ENCODE measurements around the gene PRDM16.

PRDM16 gene

DNA sequence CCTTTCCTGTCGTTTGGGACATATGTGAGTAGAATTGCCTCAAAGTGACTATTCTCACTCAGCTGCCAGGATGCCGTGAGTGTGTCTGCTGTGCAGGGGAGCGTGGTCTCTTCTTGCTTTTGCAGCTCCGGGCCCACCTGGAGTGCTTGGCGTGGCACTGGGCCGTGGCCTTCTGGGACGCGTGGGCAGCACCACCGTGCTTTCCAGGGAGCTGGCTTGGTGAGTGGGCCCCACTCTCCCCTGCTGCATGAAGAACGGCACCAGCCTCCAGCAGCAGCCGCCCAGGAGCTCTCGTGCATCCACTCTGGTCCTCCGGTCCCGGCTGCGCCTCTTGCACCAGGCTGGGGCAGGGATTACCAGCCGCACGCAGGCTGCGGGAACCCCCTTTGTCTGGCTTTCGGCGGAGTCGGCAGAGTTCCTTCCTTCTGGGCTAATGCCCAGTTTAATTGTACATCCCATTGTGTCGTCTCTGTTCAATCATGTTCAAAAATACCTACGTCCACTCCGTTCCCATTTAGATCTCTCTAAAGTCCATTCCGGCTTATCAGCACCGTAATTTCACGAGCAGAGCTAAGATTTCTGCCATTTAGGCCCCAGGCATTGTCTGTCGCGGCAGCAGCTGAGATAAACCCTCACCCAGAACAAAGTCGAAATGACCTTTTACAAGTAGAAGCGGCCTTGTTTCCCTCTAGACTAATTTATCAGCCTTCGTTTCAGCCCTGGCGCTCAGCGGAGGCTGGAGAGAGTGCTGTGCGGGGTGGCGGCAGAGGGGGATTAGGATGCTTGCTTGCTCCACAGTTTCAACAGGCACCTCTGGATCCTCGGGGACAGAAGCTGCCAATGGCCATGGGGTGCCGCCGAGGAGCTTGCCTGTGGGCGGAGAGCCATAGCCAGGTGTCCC lies 129.6 kb downstream of the PRDM16 start:
- no peak overlapping the region for H3K4me2 ChIP-seq (ENCODE audit: insufficient read depth, low read length)
- H3K27me3 ChIP-seq (ENCODE audit: insufficient read depth, low read length, poor library complexity) = peaks cover 3% of the 10 kb centered on the region
- no peaks in the 10 kb centered on the region for H3K4me1 ChIP-seq (ENCODE audit: insufficient read depth, low read length)
- no peaks in the 10 kb centered on the region for H4K20me1 ChIP-seq (ENCODE audit: insufficient read depth, low read length)
- no peaks in the 10 kb centered on the region for H3K79me2 ChIP-seq (ENCODE audit: insufficient read depth, low read length)
- no peak overlapping the region for H2AFZ ChIP-seq (ENCODE audit: low read depth, low read length)
- no peak for ATAC-seq (ENCODE audit: insufficient read depth, low read depth)
- TF ChIP-seq EZH2 (IDR thresholded peaks at IDR 0.05; ENCODE audit: borderline replicate concordance, low read depth, low read length, severe bottlenecking) = no peak
- TF ChIP-seq, protein P1, sequence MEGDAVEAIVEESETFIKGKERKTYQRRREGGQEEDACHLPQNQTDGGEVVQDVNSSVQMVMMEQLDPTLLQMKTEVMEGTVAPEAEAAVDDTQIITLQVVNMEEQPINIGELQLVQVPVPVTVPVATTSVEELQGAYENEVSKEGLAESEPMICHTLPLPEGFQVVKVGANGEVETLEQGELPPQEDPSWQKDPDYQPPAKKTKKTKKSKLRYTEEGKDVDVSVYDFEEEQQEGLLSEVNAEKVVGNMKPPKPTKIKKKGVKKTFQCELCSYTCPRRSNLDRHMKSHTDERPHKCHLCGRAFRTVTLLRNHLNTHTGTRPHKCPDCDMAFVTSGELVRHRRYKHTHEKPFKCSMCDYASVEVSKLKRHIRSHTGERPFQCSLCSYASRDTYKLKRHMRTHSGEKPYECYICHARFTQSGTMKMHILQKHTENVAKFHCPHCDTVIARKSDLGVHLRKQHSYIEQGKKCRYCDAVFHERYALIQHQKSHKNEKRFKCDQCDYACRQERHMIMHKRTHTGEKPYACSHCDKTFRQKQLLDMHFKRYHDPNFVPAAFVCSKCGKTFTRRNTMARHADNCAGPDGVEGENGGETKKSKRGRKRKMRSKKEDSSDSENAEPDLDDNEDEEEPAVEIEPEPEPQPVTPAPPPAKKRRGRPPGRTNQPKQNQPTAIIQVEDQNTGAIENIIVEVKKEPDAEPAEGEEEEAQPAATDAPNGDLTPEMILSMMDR (IDR thresholded peaks at IDR 0.05; ENCODE audit: borderline replicate concordance, extremely low read depth, low read length, poor library complexity, severe bottlenecking) = no peak
- H3K4me3 ChIP-seq (ENCODE audit: low read depth in 1 of 2, low read length in 2 of 2) = no peak overlapping the region
- no peak overlapping the region for H3K27ac ChIP-seq (ENCODE audit: low read length)
- no peak for DNase-seq
- no peaks in the 10 kb centered on the region for H3K36me3 ChIP-seq (ENCODE audit: insufficient read depth, low read length)
- H3K9ac ChIP-seq (ENCODE audit: low read depth, low read length) = no peak overlapping the region
- no peaks in the 10 kb centered on the region for H3K9me3 ChIP-seq (ENCODE audit: insufficient read depth, low read length, severe bottlenecking)

DNA sequence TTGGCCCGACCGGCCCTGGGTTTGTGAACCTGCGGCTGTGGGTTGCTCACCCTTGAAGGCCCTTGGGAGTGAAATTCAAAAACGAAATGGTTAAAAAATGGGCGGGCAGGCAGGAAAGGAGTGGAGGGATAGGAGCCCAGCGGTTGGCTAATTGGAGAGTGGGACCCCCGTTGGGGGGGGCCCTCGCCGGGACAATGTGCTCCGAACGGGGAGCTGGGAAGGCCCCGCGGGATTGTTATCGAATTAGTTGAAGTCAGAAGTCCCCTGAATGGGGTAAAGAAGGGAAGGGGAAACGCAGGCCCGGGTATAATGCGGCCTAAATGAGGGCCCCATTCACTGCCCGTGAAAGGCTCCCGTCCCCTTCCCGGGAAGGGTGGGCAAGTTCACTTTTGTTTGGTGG lies 135.7 kb downstream of the PRDM16 start:
- no peak for ATAC-seq (ENCODE audit: insufficient read depth, low read depth)
- Histone ChIP-seq H3K27ac (ENCODE audit: low read length) (no peak overlapping the region), H2AFZ (ENCODE audit: low read depth, low read length) (no peak overlapping the region), H3K4me2 (ENCODE audit: insufficient read depth, low read length) (no peak overlapping the region), H3K4me1 (ENCODE audit: insufficient read depth, low read length) (no peaks in the 10 kb centered on the region), H3K9me3 (ENCODE audit: insufficient read depth, low read length, severe bottlenecking) (no peaks in the 10 kb centered on the region), H4K20me1 (ENCODE audit: insufficient read depth, low read length) (no peaks in the 10 kb centered on the region), H3K9ac (ENCODE audit: low read depth, low read length) (no peak overlapping the region), H3K79me2 (ENCODE audit: insufficient read depth, low read length) (no peaks in the 10 kb centered on the region), H3K4me3 (ENCODE audit: low read depth in 1 of 2, low read length in 2 of 2) (no peak overlapping the region), H3K27me3 (ENCODE audit: insufficient read depth, low read length, poor library complexity) (peaks cover 3% of the 10 kb centered on the region), H3K36me3 (ENCODE audit: insufficient read depth, low read length) (no peaks in the 10 kb centered on the region)
- TF ChIP-seq EZH2 (IDR thresholded peaks at IDR 0.05; ENCODE audit: borderline replicate concordance, low read depth, low read length, severe bottlenecking) = no peak
- TF ChIP-seq, protein P1 (IDR thresholded peaks at IDR 0.05; ENCODE audit: borderline replicate concordance, extremely low read depth, low read length, poor library complexity, severe bottlenecking) = no peak
- DNase-seq = no peak

DNA sequence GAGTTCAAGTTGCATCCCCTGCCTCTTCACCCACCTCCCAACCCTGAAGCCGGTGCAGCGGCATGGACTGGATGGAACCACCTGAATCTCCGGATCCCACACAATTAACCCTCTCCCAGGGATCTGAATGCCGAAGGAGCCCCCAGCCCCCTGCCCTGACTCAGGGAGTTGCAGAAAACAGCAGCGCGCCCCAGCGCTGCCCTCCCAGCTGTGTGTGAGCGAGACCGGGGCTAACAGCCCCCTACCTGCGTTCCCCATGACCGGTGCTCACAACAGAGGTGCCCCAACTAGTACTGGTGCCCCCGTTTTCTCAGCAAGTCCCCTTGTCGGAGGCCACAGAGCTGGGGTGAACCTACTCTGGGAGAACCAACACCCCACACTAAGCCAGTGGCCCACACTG lies 136.8 kb downstream of the PRDM16 start:
- Histone ChIP-seq H3K9me3 (ENCODE audit: insufficient read depth, low read length, severe bottlenecking) (no peaks in the 10 kb centered on the region), H3K4me3 (ENCODE audit: low read depth in 1 of 2, low read length in 2 of 2) (no peak overlapping the region), H3K36me3 (ENCODE audit: insufficient read depth, low read length) (no peaks in the 10 kb centered on the region), H3K4me1 (ENCODE audit: insufficient read depth, low read length) (no peaks in the 10 kb centered on the region), H3K4me2 (ENCODE audit: insufficient read depth, low read length) (no peak overlapping the region), H4K20me1 (ENCODE audit: insufficient read depth, low read length) (no peaks in the 10 kb centered on the region), H2AFZ (ENCODE audit: low read depth, low read length) (no peak overlapping the region), H3K27me3 (ENCODE audit: insufficient read depth, low read length, poor library complexity) (peaks cover under 1% of the 10 kb centered on the region), H3K9ac (ENCODE audit: low read depth, low read length) (no peak overlapping the region), H3K27ac (ENCODE audit: low read length) (no peak overlapping the region), H3K79me2 (ENCODE audit: insufficient read depth, low read length) (no peaks in the 10 kb centered on the region)
- ATAC-seq (ENCODE audit: insufficient read depth, low read depth) = no peak
- TF ChIP-seq, protein P1 (IDR thresholded peaks at IDR 0.05; ENCODE audit: borderline replicate concordance, extremely low read depth, low read length, poor library complexity, severe bottlenecking) = no peak
- TF ChIP-seq EZH2 (IDR thresholded peaks at IDR 0.05; ENCODE audit: borderline replicate concordance, low read depth, low read length, severe bottlenecking) = no peak
- DNase-seq = no peak
